HFFc6 (cell line): ENCODE data around the gene CEL. TPM values are rescaled to one million over a fixed set of nuclear protein-coding genes. Genes with fewer than 3 reads are reported as not detected.
"Not testable (repeated sequence)": the region's sequence is repeated elsewhere in the genome, so short reads cannot be mapped to it uniquely, and the experiment has no call there.

ENCODE experiments used
- DNase-seq: peaks from one replicate; pipeline ENCODE4 v3.0.0-alpha.2; 2018
- H3K27ac Mint-ChIP-seq: 2 replicates; pipeline ENCODE4 v1.8.0; 2020; ENCODE audit warnings: mild to moderate bottlenecking, mixed read lengths
- H3K27me3 Mint-ChIP-seq: 2 replicates; pipeline ENCODE4 v1.8.0; 2021; ENCODE audit warnings: mild to moderate bottlenecking, moderate library complexity, mixed read lengths; ENCODE audit not compliant: insufficient read depth
- H3K36me3 Mint-ChIP-seq: 2 replicates; pipeline ENCODE4 v1.8.0; 2021; ENCODE audit warnings: low read depth, mixed read lengths
- H3K4me1 Mint-ChIP-seq: 2 replicates; pipeline ENCODE4 v1.8.0; 2020; ENCODE audit warnings: low read depth, mixed read lengths
- H3K4me3 Mint-ChIP-seq: 2 replicates; pipeline ENCODE4 v1.8.0; 2020; ENCODE audit warnings: mild to moderate bottlenecking, moderate library complexity, mixed read lengths
- H3K9me3 Mint-ChIP-seq: 2 replicates; pipeline ENCODE4 v1.8.0; 2020; ENCODE audit warnings: mild to moderate bottlenecking, mixed read lengths
- long read RNA-seq: library from polyadenylated mRNA; unstranded; transcript quantifications from one replicate; pipeline ENCODE4 v2.0.0, GENCODE V29; 2019
- total RNA-seq, 6 experiments: library from RNA; stranded (reverse); fragmentation: NEBNext Ultra II Directional; extraction: Animal tissue kit (Norgen Biotek cat#: 25700); gene quantifications; 2 replicates in 1 of 6; 3 replicates in 5 of 6; pipeline ENCODE4 v1.2.3, GENCODE V29; 2021
- TF ChIP-seq, protein P1 (sequence below): fragments of 200-600 bp; sonication (generic); IDR thresholded peaks from 2 replicates; pipeline ENCODE4 v1.5.0; 2021; ENCODE audit warnings: antibody characterized with exemption, mild to moderate bottlenecking

Gene CEL
- under 1 TPM; 0.25 to 0.60 (median 0.43) TPM for total RNA-seq
- long read RNA-seq = 0 reads

DNA sequence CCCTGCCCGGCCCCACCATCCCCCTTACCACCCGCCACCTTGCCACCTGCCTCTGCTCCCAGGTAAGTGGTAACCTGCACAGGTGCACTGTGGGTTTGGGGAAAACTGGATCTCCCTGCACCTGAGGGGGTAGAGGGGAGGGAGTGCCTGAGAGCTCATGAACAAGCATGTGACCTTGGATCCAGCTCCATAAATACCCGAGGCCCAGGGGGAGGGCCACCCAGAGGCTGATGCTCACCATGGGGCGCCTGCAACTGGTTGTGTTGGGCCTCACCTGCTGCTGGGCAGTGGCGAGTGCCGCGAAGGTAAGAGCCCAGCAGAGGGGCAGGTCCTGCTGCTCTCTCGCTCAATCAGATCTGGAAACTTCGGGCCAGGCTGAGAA is at the start of gene CEL:
CEL (plus strand) TSS at position 218 of the 382 bp plus-strand sequence; CDS start at position 240, 22 bp downstream.
- DNase-seq, H3K27me3 Mint-ChIP-seq, H3K9me3 Mint-ChIP-seq, H3K4me1 Mint-ChIP-seq, H3K36me3 Mint-ChIP-seq, H3K4me3 Mint-ChIP-seq, H3K27ac Mint-ChIP-seq: not testable (repeated sequence)

DNA sequence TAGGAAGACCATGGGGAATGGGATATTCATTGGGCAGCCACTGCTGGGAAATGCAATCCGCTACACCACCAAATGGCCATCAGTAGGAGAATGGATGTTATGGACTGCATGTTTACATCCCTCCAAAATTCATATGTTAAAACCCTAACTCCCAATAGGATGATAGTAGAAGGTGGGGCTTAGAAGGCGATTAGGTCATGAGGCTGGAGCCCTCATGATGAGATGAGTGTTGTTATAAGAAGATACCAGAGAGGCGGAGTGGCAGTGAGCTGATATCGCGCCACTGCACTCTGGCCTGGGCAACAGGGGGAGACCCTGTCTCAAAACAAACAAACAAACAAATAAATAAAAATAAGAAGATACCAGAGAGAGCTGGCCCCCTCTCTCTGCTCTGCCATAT is 47.1 kb upstream of the CEL start:
- Mint-ChIP-seq H3K4me1 (no peaks in the 10 kb centered on the region), H3K27ac (no peak overlapping the region), H3K36me3 (no peaks in the 10 kb centered on the region), H3K27me3 (peaks cover 39% of the 10 kb centered on the region), H3K9me3 (peaks cover 4% of the 10 kb centered on the region; the same call in 1 of the 2 replicates), H3K4me3 (no peak overlapping the region)
- TF ChIP-seq, protein P1, sequence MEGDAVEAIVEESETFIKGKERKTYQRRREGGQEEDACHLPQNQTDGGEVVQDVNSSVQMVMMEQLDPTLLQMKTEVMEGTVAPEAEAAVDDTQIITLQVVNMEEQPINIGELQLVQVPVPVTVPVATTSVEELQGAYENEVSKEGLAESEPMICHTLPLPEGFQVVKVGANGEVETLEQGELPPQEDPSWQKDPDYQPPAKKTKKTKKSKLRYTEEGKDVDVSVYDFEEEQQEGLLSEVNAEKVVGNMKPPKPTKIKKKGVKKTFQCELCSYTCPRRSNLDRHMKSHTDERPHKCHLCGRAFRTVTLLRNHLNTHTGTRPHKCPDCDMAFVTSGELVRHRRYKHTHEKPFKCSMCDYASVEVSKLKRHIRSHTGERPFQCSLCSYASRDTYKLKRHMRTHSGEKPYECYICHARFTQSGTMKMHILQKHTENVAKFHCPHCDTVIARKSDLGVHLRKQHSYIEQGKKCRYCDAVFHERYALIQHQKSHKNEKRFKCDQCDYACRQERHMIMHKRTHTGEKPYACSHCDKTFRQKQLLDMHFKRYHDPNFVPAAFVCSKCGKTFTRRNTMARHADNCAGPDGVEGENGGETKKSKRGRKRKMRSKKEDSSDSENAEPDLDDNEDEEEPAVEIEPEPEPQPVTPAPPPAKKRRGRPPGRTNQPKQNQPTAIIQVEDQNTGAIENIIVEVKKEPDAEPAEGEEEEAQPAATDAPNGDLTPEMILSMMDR = no peak
- DNase-seq = no peak

DNA sequence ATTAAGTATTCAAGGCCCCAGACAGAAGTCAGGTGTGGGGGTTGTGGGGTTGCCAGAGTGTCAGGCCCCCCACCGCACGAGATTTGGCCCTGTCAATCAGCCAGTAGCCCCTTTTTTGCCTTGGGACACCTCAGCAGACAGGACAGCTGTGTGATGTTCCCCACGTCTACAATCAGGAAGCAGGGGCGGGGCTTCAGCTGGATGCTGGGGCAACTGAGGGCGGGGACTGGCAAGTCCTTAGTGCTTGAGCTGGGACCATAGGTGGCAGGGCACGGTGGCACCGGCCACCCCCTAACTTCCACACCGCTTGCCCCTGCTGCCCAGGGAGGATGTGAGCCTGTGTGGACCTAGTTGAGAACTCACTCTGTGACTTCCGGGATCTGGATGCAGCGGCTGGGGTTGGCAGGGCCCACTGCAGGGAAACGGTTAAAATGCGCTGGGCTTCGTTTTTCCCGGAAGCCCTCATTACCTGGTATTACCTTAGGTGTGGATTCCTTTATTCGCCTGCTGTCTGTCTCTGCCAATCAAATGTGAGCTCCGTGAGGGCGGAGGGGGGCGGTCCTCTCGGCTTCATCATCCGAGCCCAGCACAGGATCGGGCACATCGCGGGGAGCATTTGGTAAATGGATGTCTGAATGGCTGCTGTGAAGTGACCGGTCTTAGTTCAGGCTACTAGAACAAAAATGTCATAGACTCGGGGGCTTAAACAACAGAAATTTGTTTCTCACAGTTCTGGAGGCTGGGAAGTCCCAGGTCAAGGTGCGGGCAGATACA is 38.5 kb upstream of the CEL start:
- TF ChIP-seq, protein P1 = no peak
- Mint-ChIP-seq H3K4me1 (0 out of 2 replicates have a peak, but pooled peaks cover 5% of the 10 kb centered on the region), H3K27me3 (peaks cover 26% of the 10 kb centered on the region), H3K27ac (no peak overlapping the region), H3K9me3 (no peaks in the 10 kb centered on the region), H3K36me3 (no peaks in the 10 kb centered on the region), H3K4me3 (no peak overlapping the region)
- DNase-seq = no peak

DNA sequence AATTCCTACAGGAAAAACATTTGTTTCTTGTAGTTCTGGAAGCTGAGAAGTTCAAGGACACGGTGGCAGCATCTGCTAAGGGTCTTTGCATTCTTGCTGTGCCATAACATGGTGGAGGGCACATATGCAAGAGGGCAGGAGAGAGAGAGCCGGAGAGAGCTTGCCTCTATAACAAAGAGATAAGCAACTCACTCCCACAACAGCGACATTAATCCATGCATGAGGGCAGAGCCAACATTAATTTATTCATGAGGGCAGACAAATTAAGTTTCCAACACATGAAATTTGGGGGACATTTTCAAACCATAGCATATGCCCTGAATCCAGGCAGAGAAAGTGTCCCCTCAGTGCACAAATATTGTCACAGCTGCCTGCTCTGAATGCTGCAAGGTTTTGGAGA is 35.4 kb upstream of the CEL start:
- TF ChIP-seq, protein P1 = no peak
- H3K4me1 Mint-ChIP-seq = peaks cover 11% of the 10 kb centered on the region
- H3K27ac Mint-ChIP-seq = no peak overlapping the region
- peaks cover 17% of the 10 kb centered on the region for H3K27me3 Mint-ChIP-seq
- no peak for DNase-seq
- peaks cover 8% of the 10 kb centered on the region for H3K9me3 Mint-ChIP-seq
- peaks cover 8% of the 10 kb centered on the region for H3K36me3 Mint-ChIP-seq
- H3K4me3 Mint-ChIP-seq = no peak overlapping the region

DNA sequence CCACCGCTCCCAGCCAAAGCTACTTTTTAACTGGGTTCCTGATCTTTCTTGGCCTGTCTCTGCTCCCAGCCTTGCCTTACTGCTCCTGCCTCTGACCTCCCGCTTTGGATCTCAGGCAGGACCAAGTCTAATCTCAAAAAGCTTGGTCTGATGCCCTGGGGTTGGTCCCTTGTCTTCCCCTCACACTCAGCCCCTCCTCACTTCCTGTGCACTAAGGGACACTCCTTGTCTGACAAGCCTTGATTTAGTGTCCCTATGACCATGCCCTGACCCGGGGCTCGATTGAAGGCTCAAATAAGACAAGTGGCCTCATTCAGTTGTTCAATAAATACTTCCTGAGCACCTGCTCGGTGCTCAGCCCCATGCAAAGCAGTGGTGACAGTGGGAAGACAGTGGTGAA is 34.6 kb upstream of the CEL start:
- DNase-seq = no peak
- Mint-ChIP-seq H3K27ac (no peak overlapping the region), H3K36me3 (peaks cover 15% of the 10 kb centered on the region), H3K4me1 (peaks cover 17% of the 10 kb centered on the region), H3K27me3 (peaks cover 15% of the 10 kb centered on the region), H3K4me3 (no peak overlapping the region), H3K9me3 (peaks cover 13% of the 10 kb centered on the region)
- TF ChIP-seq, protein P1 = no peak

DNA sequence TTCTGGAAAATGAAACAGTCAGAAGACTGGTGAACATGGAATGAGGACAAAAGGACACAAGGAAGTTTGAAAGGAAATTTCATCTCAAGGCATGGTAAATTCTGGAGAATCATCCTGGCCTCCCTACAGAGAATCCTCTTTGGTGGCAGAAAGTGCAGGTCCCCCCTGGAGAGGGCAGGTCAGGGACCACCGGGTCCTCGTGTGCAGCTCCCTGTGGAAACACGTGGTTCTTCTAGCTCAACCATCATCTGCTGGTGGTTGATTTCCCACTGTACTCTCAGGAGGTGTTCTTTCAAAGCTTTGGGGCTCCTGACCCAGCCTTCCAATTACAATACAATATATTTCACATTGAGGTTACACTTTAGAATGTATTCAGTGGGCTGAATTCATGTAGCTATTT is 33.6 kb upstream of the CEL start:
- H3K4me3 Mint-ChIP-seq = no peak overlapping the region
- no peak for DNase-seq
- H3K27me3 Mint-ChIP-seq = peaks cover 15% of the 10 kb centered on the region
- H3K9me3 Mint-ChIP-seq = peaks cover 13% of the 10 kb centered on the region
- TF ChIP-seq, protein P1 = no peak
- peaks cover 23% of the 10 kb centered on the region for H3K4me1 Mint-ChIP-seq
- peaks cover 25% of the 10 kb centered on the region for H3K36me3 Mint-ChIP-seq
- no peak overlapping the region for H3K27ac Mint-ChIP-seq
